Activated CD8-positive, alpha-beta memory T cell treated with anti-CD3 and anti-CD28 coated beads, Interleukin-2, amount 50 U/mL, for 1 hour (primary cell): ENCODE results near the gene FBXL15.

Source experiments
- DNase-seq: peaks from one replicate; pipeline ENCODE4 v3.0.0-alpha.2; 2020; ENCODE audit errors: extremely low read depth

FBXL15 gene

DNA sequence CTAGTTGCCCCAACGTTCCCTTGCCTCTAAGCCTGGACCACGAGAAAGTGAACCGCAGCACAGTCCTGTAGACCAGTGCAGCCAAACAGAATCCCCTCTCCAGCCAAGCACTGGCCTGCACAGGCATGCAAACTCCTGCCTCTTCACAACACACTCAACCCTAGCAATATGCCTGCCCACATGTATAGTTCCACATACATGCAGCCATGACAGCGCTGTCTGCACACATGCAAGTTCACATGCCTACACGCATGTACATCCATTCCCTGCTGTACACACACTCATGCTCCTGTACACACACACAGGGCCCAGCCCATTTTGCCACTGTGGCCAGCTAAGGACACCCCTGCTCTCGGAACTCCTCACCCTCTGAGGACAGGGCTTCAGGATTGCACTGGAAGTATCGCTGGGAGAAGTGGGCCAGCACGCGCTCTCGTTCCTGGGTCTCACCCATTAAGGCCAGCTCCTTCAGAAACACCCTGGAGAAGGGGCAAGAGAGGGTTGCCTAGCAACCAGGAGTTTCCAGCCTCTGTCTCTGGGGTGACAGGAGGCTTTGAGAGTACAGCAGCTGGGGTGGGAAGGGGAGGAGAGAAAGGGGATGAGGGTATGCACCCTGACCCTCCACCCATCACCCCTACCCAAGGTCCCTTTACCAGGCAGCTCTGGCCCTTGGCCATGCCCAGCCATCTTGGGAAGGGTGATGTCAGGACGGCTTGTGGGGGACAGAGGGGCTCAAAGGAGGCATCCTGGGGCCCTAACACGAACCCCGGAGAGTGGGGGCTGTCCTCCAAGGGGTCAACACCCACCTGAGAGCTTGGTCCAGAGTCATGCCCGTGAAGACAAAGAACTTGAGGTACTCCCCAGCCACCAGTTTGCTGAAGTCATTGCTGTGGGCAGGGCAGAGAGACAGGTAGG is 9.0 kb upstream of the FBXL15 start:
- DNase-seq: no peak

DNA sequence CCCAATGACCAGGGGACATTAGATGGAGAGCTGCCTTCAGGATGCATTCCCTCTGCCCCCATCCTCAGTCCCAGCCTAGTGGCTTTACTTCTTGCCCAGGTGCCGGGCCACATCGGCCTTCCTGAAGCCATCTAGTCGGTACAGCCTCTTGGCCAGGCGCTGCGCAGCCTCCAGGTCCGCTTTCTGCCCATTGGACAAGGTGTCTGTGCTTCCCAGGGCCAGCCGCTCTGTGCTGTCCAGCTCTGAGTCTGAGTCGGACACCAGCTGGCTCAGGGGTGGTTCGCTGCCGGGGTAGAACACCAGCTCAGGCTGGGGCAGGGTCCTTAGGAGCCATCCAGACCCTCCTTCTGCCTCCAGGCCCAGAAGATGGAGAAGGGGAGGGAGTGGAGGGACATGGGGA is 8.3 kb upstream of the FBXL15 start:
- no peak for DNase-seq

DNA sequence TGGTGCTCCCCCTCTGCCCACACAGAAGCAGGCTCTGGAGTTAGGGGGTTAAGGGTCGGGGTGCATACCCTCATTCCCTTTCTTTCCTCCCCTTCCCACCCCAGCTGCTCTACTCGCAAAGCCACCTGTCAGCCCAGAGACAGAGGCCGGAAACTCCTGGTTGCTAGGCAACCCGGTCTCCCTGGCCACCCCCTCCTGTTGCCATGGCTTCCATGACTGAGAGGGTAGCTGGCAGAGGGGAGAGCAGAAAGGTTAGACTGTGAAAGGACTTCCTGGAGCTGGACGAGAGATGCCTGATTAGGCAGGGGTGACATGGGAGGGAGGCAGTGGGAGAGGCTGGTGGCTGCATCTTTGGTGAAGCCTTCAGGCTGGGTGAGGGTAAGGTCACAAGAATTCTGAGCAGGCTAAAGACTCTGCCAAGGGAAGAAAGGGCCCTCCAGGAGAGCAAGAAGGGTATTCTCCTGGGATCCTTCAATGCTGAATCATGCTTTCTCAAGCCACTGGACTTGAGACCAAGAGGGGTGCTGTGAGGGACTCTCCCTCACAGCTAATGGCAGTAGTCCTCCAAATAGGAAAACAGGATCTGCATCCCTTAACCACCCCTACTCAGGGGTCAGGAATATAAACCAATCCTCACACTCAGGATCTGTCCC is 7.5 kb upstream of the FBXL15 start:
- DNase-seq: no peak

DNA sequence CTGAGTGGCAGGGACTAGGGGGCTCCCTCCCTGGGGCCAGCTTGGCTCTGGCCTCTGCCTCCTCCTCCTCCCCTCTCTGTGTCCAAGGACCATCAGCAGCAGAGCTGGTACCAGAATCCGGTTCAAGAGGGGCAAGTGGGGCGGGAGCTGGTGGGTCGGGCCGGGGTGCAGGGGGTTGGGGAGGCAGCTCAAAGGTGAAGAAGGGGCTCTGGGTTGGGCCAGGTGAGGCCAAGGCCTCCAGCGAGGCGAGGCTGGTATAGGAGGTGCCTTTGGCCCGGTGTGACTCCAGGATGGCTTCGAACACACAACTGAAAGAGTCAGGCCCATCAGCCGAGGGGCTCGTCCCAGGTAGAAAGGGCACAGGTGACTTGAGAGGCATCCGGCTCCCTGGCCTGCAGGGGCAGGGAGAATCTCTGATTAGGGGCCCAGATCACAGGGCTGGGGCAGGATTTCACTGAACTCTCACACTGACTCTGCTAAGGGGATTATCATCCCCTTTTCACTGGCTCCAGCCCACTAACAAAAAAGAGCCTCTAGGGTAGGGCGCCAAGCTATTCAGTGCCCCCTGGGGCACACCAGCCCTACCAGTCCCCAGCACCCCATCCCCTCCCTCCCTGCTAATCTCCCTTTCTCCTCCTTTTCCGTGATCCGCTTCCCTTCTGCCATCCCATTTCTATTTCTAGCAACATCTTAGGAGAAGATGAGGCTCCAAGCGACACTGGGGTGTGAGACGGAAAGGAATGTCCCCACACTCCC is 6.7 kb upstream of the FBXL15 start:
- no peak for DNase-seq

DNA sequence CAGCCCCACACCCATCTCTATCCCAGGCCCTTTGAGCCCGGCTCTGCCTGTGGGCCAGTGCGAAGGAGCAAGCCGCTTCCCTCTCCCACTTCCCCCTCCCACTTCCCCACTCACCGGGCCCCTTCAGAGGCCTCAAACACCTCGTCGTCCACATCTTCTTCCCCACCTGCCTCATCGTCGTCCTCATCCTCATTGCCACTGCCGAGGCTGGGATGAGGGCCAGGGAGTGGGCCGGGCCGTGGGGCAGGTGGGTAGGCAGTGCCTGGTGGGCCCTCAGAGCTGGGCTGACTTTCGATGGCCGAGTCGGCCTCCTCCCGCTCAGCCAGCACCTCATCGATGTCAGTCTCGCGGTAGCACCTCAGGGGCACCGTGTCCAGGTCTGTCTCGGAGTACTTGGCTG is 5.9 kb upstream of the FBXL15 start:
- no peak for DNase-seq

DNA sequence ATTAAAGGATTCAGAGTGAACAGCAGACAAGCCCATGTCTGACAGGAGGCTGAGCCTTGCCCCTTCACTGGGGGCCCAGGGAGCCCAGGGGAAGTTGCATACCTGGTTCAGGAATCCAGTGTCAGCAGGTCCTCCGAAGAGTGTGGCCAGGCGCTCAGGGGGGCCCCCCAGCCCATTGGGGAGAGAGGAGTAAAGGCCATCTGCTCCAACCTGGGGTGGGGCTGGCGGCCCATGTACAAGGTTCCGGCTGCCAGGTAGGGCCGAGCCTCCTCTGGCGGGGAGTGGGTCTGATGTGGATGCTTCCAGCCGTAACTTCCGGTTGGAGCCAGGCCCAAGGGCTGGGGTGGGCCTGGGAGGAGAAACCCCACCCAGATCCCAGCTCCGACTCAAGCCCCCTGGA is 4.4 kb upstream of the FBXL15 start:
- DNase-seq: no peak

DNA sequence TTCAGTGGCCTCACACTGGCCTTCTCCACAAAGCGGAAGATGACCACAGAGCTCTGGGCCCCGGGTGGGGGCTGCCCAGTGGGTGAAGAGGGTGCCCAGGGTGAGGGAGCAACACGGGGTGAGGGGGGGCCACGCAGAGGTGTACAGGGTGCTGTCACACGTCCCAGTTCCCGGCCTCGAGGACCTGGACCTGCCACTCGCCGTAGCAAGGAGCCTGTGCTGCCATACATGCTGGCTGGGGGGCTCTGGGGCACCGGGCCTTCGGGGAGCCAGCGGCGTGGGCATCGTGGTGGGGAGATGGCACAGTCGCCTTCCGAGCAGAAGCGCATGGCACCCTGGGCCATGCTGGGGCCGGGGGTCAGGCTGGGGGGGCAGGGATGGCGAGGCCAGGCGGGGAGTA is 3.9 kb upstream of the FBXL15 start:
- DNase-seq: no peak

DNA sequence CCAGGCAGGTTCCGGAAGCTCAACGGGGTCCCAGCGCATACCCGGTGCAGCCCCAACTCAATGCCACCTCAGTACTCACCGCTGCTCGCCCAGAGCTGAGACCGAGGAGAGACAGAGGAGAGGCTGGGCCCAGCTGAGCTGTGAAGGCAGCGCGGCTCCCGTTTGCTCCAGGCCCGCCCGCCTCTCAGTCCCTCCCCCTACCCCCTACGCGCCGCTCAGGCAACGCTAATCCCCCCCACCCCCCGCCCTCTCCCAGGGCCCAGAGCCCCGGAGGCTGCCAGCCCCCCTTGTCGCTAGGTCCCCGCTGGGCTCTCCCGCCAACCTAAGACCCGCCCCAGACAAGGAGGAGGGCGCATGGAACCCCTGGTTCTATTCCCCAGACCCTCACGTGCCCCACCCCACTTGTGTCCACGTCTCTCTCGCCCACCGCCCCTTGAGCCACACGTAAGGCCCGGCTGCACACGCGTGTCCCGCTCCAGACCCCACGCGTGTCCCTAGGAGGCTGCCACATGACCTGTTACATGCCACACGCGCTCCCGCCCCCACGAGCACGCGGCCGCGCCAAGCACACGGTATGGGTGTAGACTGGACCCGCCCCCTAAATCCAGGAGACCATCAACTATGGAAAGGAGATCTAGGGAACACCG is 1.9 kb upstream of the FBXL15 start, which contains the start of gene PSD:
Gene PSD (minus strand): TSS at position 164 of the 647 bp plus-strand sequence. CDS start 1,747 bp downstream, outside the sequence.
- DNase-seq: no peak

DNA sequence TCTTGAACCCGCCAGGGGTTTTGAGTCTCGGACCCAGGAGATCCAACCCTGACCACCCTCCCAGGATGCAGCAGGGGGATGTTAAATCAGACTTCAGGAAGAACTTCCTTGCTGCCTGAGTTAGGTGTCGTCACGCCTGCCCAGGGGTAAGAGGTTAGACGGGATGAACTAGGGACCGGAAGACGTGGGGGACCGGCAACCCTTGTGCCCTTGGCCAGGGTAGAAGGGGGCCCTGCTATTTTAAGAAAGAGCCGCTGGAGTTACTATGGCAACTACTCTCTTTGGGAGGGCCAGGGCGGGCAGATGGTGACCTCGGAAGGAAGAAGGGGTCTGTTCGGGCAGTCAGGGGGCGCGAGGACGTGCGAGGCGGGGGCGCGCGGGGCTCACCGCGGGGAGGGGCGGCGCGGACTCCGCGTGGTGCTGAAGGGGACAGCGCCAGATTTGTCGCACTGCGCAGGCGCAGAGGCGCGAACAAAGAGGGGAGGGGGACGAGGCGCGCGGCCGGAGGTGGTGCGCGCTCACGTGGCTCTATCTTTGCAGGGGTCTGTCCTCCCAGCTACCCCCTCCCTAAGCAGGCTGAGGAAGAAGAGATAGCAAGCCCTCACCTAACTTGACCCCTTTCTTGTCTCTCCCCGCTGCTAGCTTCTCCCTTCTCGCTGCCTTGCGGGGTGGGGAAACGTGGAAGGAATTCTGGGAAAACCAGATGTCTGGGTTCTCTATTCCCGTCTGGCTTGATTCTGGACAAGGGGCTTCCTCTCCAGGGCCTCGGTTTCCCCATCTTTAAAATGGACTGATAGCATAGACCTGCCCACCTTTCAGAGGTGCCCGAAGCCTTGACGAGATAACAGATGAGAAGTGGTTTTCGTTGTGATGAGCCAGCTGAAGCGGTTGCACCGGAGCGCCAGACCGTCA is 1.1 kb upstream of the FBXL15 start:
- DNase-seq: no peak

DNA sequence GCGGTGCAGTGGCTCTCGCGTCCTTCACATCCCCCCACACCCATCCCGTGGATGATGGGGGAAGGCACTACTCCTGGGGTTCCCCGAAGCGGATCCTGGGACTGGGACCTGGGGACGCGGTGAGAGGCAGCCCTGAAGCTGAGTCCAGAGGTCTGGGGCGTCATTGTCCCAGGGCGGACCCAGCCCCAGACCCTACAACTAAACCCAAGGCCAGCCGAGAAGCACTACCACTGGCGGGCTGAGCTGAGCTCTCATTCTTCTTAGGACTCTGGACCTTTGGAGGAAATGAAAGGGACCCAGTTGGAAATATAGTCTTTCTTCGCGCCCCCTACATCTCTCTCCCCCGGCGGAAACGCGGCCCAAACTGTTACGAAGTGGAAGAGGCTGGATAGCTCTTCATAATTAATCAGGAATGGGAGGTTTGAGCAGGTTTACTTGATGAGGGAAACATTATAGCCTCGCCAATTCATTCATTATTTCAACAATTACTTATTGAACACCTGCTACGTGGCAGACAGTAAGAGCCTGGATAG is 389 bp upstream of the FBXL15 start:
- no peak for DNase-seq

DNA sequence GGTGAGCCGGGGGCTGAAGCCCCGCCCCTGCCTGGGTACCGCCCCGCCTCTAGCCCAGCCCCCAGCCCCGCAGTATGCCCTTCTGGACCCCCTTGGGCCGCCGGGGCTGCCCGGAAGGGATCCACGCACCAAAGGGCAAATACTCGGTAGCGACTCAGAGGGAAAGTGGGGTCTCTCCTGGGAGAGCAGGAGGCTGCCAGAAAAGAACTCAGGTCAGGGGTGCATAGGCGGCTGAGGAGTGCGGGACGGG is 796 bp downstream of the FBXL15 start:
- no peak for DNase-seq

DNA sequence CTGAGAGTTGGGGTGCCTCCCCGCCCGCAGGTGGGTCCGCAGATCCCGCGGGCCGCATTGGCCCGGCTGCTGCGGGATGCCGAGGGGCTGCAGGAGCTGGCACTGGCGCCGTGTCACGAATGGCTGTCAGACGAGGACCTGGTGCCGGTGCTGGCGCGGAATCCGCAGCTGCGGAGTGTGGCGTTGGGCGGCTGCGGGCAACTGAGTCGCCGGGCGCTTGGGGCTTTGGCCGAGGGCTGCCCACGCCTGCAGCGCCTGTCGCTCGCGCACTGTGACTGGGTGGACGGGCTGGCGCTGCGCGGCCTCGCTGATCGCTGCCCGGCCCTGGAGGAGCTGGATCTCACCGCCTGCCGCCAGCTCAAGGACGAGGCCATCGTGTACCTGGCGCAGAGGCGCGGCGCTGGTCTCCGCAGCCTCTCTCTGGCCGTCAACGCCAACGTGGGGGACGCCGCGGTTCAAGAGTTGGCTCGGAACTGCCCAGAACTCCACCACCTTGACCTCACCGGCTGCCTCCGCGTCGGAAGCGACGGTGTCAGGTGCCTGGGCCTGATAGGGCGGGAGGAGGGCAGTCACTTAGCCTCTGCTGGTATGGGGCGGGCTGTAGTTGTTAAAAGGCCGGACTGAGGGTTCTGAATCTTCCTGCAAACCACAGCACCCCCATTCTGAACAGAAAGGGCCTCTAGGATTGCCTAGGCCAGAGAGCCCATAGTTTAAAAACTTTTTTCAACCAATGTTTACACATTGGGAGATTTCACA is 1.3 kb downstream of the FBXL15 start:
- no peak for DNase-seq

DNA sequence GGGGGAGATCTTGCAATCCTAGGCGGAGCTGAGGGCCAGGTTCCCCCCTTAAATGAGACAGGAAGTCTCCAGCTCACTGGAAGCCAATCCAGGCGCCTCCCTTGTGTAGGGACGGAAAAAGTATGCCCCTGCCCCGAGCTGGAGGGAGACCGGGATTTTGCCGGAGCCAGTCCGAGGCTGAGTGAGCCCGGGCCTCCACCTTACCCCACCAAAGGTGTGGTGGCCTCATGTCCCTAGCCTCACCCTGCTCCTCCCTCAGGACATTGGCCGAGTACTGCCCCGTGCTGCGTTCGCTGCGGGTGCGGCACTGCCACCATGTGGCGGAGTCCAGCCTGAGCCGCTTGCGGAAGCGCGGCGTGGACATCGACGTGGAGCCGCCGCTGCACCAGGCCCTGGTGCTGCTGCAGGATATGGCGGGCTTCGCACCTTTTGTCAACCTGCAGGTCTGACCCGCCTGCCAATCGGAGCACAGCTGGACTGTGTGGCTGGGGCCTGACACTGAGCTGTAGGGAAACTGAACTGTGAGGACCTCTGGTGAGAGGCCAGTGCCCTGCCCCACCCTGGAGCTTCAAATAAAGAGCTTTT is 2.0 kb downstream of the FBXL15 start:
- no peak for DNase-seq

DNA sequence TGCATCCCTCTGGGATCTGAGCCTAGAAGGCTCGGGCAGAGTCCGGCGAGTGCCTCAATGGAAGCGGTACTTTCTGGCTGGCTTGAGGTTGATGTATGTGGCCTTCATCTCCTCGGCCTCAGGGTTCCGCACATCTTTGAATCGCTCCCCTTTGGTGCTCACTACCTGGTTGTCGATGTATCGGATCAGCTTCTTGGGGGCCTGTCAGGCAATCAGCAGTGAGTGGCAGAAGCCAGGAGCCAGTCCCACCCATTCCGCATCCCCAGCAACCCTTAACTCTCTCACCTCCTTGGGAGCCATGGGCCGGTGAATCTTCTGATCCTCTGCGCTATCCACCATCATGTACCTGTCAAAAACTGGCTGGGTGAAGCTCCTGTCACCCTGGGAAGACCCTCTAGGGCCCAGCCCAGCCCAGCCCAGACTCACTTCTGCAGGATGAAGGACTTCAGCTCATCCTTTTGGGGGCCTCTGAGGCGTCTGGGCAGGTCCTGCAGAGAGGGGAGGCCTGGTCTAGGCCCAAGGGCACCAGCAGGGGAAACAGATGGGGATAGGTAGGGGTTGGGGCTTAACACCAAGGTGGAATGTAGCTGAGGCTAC is 2.8 kb downstream of the FBXL15 start:
- DNase-seq: no peak

DNA sequence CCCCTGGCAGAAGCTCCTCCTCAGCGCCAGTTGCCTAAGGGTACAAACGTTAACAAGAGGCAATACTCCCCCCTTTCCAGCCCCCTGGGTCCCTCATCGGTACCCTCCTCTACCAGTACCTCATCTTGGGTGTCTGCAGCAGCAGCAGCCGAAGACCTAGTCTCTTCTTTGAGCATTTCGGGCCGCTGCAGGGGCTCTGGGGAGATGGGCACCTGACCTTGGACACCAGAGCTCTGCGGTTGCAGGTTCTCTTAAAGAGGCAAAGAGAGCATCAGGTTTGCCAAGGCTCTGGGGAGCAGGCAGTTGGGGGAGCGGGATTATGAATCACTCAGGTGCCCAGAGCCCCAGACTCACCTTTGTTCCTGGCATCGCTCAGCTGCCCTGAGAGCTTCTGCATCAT is 3.5 kb downstream of the FBXL15 start:
- DNase-seq: no peak

DNA sequence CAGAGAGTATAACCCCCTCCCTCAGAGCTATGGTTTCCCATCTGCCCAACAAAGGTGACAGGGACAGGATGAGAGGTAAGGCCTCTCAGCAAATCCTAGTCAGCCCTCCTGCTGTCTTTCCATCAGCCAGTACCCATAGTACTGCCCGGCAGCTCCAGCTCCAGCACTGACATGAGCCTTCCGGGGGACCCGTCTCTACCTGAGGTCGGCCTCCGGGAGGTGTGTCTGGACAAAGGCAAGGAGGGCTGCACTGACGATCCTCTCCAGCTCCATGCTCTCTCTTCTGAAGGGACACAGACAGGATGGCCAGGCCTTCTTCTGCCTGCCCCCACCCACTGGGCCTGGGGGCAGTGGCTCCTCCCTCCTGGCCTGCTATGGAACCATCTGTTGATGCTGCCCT is 4.3 kb downstream of the FBXL15 start:
- no peak for DNase-seq

DNA sequence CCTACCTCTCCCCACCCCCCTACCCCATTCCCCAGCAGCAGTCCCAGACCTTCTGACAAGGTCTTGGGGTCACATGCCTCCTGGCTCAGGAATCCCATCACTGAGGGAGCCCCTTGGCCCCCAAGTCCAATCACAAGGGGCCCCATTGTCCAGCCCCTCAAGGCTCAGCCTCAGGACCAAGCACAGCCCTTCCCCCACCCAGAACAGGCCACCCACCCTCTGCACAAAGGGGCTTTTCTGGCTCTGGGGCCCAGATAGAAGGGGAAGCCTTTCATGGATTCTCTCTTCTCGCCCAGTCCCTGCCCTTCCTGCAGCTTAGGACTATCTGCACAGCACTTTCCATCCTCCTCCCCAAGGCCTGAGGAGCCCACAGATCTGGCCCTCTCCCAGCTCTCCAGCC is 4.8 kb downstream of the FBXL15 start:
- no peak for DNase-seq

DNA sequence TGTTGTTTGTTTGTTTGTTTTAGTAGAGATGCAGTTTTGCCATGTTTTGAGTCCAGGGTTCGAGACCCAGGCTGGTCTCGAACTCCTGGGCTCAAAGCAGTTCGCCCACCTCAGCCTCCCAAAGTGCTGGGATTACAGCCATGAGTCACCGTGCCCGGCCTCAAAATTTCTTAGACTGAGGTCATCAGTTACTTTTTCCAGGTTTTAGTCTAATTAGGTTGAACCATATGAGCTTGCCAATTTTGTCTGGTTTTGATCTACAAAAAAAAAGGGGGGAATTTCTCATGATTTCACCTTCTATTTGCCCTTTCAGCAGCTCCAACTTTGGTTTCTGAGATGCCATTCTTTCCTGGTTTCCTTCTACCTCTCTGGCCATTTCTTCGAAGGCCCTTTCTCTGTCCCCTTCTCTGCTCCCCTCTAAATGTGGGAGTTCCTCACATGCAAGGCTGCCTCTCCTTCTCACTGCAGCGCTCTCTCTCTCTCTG is 6.2 kb downstream of the FBXL15 start:
- DNase-seq: no peak

DNA sequence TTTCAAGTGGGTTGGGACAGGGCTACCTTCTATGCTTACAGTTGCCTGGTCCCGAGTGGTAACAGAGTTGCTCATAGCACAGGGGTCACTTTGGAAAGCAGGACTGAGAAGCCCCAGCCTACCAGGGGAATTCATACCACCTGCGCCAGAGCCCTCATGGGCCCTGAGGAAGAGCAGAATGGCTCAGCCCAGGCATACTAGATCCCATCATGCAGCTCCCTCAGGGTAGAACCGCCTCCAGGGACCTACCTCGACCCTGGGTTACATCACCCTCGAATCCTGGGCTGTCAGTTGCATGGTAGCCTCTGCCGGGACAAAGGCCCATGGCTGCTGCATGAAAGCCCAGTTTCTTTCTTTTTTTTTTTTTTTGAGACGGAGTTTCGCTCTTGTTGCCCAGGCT is 8.8 kb downstream of the FBXL15 start:
- DNase-seq: no peak
